Sigmoid colon (tissue), 4 donors: ENCODE results near the gene FKTN.

ENCODE experiments used
- POLR2A ChIP-seq, 2 donors: fragments of 450-650 bp; IDR thresholded peaks; one replicate each; pipeline ENCODE4 v1.6.1; 2016; ENCODE audit warnings: antibody characterized with exemption in 2 of 2, mild to moderate bottlenecking in 2 of 2, moderate library complexity in 2 of 2
- POLR2AphosphoS5 ChIP-seq, 4 donors: sonication (generic); formaldehyde crosslinking; IDR thresholded peaks; one replicate each; pipeline ENCODE4 v1.6.1; 2017; ENCODE audit warnings: antibody characterized with exemption in 4 of 4
- TF ChIP-seq, protein P1 (sequence below), 4 experiments: fragments of 450-650 bp in 3 of 4; fragments of 200-600 bp in 1 of 4; IDR thresholded peaks; one replicate each; pipeline ENCODE4 v1.5.1; 2016 to 2019; ENCODE audit warnings: antibody characterized with exemption in 4 of 4, mild to moderate bottlenecking in 3 of 4, moderate library complexity in 2 of 4

DNA sequence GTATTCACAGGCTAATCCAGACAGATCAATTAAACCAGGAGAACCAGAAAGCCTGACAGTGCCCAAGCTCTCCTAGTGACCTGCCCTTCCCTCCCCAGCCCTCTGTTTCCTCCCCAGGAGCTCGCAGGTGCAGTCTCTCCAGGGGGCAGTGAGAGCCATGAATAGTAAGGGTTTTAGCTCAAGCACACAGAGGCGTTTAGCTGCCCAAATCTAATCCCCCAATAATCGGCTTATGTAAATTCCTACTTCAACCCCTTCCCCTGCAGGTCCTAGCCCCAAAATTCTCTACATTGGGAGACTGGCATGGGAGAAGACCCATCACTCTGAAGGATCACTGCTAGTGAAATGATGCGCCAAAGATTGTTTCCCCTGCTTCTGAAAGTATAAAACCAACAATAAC, 93.9 kb downstream of the FKTN start:
- TF ChIP-seq, protein P1, sequence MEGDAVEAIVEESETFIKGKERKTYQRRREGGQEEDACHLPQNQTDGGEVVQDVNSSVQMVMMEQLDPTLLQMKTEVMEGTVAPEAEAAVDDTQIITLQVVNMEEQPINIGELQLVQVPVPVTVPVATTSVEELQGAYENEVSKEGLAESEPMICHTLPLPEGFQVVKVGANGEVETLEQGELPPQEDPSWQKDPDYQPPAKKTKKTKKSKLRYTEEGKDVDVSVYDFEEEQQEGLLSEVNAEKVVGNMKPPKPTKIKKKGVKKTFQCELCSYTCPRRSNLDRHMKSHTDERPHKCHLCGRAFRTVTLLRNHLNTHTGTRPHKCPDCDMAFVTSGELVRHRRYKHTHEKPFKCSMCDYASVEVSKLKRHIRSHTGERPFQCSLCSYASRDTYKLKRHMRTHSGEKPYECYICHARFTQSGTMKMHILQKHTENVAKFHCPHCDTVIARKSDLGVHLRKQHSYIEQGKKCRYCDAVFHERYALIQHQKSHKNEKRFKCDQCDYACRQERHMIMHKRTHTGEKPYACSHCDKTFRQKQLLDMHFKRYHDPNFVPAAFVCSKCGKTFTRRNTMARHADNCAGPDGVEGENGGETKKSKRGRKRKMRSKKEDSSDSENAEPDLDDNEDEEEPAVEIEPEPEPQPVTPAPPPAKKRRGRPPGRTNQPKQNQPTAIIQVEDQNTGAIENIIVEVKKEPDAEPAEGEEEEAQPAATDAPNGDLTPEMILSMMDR (IDR thresholded peaks at IDR 0.05): no peak
- TF ChIP-seq POLR2A (IDR thresholded peaks at IDR 0.05) (no peak), POLR2AphosphoS5 (IDR thresholded peaks at IDR 0.05) (no peak)
